GM18526 (cell line): ENCODE data around the gene WDR45B.

ENCODE experiments used
- POLR2A ChIP-seq: IDR thresholded peaks from 3 replicates; pipeline ENCODE4 v1.6.1; 2011; ENCODE audit not compliant: insufficient read length; ENCODE audit errors: extremely low read depth

WDR45B gene

DNA sequence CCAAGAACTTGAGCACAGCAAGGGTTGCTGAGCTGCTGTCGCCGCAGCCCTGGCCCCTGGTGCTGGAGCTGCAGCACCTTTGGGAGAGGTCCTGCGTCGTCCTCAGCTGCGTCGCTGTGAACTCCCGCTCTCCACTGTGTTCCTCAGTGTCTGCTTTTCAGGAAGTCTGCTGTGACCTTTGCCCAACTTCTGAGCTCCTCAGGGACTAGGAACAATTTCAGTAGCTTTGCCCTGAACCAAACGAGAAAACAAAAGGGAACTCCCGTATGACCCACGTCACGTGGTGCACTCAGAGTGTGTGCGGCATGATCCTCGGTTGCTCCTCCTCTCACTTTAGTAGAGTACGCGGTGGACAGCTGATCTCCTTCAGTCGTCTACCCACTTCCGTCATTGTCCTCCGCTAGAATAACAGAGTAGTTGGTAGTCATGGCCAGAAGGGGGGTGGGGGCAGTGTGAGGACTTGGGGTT is 44.2 kb downstream of the WDR45B start:
- no peak for TF ChIP-seq POLR2A

DNA sequence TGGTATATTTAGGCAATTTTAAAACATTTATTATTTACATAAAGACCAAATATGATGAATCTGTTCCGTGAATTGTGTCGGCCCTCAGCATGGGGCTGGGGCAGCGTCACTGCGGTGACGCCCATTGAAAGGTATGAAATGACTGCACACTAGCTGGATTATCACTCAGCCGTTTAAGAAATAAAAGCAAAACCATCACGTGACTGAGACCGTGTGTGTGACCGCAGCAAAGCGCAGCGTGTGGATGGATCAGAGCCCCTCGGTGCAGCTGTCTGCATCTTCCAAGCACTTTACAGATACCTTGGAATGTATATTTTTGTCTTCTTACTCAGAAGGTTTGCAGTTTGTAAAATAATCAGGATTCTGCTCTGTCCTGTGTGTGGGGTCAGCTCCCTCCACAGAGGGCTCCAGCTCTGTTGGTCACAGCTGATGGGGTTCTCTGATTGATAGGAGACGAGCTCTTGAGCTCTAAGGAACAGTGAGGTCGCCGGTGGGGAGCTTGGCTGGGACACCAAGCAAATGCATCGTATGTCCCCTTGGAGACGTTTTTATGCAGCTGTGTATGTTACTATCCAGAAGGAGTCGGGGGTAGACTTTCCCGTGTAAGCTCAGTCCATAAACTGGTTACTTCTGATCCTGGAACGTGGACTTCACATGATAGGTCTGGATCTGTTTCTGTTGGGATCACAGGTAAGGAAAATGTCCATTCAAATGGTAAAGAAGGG is 45.1 kb downstream of the WDR45B start:
- TF ChIP-seq POLR2A, result no peak

DNA sequence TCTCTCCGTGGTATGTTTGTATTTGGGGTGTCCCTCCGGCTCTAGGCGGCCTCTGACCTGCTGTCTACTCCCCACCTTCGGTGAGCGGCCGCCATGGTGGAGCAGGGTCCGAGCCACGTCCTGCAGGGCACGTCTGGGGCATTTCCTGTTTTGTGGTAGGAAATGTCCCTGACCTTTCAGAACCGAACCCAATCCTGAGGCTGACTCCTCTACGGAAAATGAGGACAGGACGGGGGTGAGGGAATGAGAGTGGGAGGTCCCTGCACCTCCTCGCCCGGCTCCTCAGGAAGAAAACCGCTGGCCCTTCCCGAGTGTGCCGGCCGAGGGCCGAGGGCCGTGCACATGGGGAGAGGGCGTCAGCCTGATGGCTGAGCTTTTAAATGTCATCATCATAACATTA is 45.8 kb downstream of the WDR45B start:
- no peak for TF ChIP-seq POLR2A

DNA sequence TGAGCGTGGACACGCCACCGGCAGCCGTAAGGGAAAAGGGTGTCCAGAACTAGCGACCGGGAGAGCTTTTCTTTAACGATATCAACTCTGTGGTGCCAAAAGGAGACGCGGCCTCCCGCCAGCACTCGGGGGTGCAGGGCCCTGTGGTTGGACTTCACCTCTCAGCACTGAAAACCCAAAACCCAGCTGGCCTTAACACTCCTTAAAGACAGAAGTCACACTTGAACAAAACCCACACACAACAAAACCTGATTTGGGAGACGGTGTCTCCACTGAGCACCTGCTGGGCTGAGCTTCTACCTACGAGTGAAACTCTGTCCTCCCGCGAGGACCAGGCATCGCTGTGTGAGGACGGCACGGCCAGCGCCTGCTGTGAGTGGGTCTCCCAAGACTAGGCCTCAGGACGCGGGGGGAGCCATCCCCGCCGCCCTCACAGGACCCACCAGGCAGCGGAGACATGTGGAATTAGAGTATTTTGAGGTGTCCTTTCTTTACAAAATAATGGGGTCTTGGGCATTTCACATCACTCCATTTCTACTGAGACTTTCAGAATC is 46.7 kb downstream of the WDR45B start:
- TF ChIP-seq POLR2A, result no peak

DNA sequence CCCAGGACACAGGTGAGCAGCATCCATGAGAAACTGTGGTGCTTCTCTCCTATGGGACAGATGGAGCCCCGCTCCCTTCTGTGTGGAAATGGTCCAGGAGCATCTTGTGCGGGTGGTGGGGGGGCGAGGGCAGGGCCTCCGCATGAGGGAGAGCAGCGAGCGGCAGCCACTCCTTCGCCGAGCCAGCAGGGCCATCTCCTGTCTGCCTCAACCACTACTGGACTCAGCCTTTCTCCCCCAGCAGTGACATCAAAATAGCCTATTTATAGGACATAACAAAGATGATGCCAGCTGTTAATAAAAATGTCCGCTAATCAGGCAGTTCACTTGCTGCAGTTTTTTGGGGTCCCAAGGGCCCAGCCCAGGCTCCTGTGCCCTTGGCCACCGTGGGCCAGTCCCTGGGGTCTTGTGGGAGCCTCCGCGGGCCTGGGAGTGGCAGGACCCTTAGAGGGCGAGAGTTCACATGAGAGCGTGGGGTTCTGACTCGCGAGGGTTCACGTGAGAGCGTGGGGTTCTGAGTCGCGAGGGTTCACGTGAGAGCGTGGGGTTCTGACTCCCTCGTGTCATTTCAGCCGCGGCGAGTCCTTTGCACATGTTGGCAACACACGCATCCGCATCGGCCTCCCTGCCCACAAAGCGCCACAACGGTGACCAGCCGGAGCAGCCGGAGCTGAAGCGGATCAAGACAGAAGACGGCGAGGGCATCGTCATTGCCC is 47.4 kb downstream of the WDR45B start:
- no peak for TF ChIP-seq POLR2A

DNA sequence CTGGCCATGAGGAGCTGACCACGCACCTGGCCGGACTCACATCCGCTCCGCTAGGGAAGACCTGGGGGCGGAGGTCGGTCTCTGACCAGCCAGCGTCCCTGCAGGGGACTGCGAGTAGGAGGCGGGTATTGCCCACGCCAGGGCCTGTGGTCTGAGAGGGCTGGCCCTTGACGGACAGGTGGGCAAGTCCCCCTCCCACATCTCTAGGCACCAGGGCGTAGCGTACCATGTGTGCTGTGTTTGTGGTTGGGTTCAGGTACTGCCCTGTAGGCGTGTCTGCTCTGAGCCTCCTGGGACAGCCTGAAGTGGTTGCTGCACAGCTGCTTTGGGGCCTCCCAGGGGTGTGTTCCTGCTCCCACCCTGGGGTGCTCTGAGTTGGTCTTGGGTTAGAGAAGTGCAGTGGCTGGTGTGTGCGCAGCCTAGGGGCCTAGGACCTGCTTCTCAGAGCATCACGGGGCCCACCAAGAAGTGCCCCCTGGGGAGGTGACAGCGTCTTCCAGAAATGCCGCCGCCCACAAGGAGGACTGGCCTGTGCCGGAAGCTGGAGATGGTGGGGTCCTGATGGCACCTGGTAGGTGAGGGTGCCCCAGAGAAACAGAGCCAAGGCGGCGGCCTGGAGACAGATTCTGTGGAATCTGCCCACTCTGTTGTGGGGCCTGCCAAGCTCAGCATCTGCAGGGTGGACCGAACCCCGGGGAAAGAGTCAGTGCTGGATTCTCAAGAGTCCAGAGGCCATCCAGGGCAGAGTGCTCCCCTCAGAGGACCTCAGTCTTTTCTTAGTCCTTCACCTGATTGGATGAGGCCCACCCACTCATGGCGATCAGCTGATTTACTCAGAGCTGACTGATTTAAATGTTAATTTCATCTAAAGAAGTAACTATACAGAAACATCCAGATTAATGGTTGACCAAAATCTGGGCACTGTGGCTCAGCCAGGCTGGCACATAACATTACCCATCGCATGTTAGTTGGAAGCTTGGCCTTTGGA is 48.3 kb downstream of the WDR45B start:
- no peak for TF ChIP-seq POLR2A

DNA sequence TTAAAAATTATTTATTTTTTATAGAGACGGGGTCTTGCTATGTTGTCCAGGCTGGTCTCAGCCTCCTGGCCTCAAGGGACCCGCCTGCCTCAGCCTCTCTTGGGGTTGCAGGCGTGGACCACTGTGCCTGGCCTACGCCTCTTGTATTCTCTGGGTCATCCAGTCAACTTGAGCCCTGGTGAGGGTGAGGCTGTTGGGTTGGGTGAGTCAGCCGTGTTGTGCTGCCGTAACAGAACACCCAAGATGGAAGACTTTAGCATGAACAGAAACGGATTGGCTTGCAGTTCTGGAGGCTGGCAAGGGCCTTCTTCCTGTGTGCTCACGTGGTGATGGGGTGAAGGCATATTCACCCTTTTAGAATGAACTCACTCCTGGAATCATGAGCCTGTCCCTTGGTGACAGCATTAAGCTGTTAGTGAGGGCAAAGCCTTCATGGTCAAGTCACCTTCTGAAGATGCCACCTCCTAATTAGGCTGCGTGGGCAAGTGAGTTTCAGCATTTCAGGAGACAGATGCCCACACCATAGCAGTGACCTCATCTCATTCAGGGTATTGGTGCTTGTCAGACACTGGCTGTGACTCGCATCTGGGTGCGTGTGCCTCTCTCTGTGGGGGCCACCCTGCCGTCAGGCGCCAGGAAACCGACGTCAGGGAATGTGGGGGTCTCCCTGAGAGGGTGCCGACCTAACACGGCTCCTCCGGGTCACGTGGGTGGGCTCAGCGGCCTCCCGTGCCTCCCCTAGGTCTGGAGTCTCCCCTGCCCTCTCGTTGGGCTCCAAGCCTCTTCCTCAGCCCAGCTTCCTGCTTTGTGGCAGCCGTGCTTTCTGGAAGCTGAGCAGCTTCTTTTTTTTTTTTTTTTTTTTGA is 49.8 kb downstream of the WDR45B start:
- no peak for TF ChIP-seq POLR2A

DNA sequence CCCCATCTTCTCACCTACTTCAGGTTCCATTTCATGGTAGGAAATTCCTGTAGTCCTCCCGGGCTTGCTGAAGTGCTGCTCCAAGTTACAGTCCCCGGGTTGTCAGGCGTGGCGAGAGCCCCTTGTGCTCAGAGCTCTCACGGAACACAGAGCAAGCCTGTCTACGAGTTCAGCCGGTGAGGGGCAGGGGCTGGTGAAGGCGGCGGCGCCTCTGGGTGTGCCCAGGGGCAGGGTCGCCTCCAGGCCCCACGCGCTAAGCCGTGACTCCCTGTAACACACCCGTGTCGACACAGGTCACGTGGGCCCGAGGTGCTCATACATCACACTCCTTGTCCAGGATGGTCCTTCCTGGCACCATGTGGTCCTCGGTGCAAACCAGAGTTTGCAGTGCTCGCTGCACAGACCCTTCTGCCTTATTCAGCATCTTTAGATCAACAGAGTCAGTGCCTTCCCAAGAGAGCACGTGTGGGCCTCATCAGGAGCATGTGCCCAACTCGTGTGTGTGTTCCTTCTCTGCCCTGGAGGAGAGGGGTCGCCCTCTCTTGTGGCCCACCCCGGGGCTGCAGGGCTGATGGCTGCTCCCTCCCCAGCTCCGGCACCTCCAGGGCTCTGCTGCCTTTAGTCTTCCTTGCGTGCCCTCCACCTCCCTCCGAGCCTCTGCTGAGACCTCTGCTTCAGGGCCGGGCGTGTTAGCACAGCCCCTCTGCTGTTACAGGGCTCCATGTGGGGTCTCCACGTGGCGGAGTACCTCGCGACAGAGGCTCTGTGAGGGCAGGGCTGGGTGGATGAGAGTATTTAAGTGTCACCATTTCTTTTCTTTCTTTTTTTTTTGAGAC is 51.2 kb downstream of the WDR45B start:
- no peak for TF ChIP-seq POLR2A

DNA sequence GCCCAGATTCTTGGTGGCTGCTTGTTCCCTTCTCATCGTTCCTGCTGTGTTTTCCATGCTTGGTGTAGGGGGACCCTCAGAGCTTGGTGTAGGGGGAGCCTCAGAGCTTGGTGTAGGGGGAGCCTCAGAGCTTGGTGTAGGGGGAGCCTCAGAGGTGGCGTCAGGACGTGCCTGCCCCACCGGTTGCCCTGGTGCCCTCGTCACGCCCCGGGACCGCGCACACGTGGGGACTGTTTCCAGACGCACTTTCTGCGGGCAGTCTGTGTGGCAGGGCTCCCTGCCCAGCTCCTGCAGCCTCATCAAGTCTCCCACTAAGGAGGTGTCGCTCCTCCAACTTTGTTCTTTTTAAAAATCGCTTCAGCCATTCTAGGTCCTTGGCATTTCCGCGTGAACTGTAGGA is 51.9 kb downstream of the WDR45B start:
- no peak for TF ChIP-seq POLR2A

DNA sequence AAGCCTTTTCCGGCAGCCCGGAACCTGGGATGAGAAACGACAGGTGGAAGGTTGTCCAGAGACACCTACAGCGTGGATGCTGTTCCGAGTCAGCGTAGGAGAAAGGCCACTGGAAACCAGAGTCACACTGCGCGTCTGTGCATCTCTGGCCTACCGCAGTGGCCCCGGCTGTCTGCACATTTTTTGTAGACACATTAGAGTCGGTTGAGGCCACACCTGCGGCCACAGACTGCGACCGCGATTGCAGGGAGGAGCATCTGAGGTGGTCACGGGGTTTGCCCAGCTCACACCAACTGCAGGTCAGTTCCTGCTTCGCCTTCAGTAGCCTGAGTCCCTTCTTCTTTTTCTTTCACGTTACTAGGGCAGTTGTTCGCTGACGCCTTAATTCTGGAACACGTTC is 52.4 kb downstream of the WDR45B start:
- TF ChIP-seq POLR2A, result no peak

DNA sequence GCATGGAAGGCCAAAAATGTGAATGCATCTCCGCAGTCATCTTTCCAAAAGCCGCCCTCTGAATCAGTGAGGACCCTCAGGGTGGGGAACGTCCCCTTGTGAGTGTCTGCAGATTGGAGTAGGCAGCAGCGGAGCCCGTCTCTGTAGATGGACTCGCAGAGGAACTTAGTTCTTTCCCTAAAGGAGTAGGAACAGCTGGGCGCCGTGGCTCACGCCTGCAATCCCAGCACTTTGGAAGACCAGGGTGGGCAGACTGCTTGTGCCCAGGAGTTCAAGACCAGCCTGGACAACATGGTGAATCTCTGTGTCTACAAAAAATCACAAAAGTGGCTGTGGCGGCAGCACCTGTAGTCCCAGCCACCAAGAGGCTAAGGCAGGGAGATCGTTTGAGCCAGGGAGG is 53.7 kb downstream of the WDR45B start:
- TF ChIP-seq POLR2A, result no peak

DNA sequence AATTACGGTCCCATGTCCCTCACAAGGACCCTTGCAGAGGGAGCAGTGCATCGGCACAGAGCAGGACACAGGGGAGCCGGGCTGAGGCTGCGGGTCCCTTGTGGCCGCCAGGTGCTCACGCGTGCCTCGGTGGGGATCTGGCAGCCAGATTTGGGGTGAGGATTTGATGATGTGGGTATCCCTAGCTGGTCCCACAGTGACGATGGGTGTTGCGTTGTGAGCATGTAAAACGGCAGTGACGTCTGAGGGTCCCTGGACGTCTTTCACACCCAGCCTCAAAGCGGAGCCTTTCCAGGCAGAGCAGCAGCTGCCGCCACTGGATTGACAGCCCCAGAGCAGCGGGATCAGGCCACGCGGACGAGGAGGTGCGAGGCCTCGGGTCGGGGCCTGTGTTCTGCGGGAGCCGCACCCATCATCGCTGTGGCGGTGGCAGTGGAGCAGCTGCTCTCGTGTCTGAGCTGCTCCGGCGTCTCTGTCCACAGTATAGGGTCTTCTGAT is 54.6 kb downstream of the WDR45B start:
- TF ChIP-seq POLR2A, result no peak

DNA sequence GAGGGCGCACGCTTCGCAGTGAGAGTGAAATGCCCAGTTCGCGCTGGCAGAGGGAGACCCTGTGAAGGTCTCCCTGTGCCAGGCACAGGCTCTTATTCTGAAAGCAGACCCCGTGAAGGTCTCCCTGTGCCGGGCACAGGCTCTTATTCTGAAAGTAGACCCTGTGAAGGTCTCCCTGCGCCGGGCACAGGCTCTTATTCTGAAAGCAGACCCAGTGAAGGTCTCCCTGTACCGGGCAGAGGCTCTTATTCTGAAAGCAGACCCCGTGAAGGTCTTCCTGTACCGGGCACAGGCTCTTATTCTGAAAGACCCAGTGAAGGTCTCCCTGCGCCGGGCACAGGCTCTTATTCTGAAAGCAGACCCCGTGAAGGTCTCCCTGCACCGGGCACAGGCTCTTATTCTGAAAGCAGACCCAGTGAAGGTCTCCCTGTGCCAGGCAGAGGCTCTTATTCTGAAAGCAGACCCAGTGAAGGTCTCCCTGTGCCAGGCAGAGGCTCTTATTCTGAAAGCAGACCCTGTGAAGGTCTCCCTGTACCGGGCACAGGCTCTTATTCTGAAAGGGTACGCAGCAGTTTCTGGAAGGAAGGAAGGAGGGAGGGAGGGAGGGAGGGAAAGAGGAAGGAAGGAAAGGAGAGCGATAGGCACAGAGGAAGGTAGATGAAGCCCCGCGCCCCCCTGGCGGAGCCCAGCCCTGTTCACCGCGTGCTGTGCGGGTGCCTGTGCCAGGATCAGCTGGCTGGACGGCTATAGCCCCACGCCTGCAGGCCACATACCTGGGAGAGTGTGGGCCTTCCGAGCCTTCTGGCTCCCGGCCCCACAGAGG is 55.3 kb downstream of the WDR45B start:
- no peak for TF ChIP-seq POLR2A

DNA sequence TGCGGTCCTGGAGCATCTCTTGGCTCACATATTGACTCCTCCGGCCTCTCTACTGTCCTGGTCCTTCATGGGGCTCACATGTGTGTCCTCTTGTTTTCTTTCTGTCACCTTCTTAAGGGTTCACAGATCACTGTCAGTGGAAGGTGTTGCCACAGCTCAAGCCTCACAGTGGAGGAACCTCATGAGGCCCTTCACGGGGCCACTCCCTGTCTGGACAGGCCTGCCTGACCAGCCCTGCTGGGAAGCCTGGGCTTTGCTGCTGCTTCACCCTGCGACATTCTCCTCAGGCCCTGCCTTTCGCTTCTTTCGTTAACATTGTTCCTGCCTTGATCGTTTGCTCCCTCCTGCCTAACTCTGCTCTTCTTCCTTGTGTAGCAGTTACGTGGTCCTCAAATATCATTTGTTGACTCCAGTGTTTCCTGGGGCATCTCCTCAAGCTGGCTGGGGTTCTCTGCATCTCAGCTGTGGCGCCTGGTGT is 55.9 kb downstream of the WDR45B start:
- no peak for TF ChIP-seq POLR2A
